ENCODE results near the gene PAX4. TPM values are rescaled to one million over a fixed set of nuclear protein-coding genes. Genes with fewer than 3 reads are reported as not detected.

PAX4 gene
- total RNA-seq, result not detected in 2 replicates

GRCh38 chr7:127618042-127618441 is at the start of gene PAX4:
TSS of gene PAX4 (minus strand) at chr7:127618142. CDS start at chr7:127615928, 2,214 bp downstream.
- intact Hi-C loops (cut with micrococcal nuclease), result no loop called here

- intact Hi-C loops (cut with micrococcal nuclease), result no loop called here
Observed at GRCh38 chr7:127667017-127667670, 49.2 kb upstream of the PAX4 start.

GRCh38 chr7:127666602-127667001 is 48.7 kb upstream of the PAX4 start:
- intact Hi-C loops (cut with micrococcal nuclease), result no loop called here

GRCh38 chr7:127665922-127666321 is 48.0 kb upstream of the PAX4 start:
- intact Hi-C loops (cut with micrococcal nuclease), result no loop called here

- intact Hi-C loops (cut with micrococcal nuclease), result no loop called here
Observed at GRCh38 chr7:127658970-127659630, 41.2 kb upstream of the PAX4 start.

GRCh38 chr7:127657500-127657899 is 39.6 kb upstream of the PAX4 start:
- intact Hi-C loops (cut with micrococcal nuclease), result no loop called here

- intact Hi-C loops (cut with micrococcal nuclease), result no loop called here
Observed at GRCh38 chr7:127655720-127656119, 37.8 kb upstream of the PAX4 start.

- intact Hi-C loops (cut with micrococcal nuclease), result no loop called here
Observed at GRCh38 chr7:127654404-127655394, 36.8 kb upstream of the PAX4 start.

- intact Hi-C loops (cut with micrococcal nuclease), result no loop called here
Observed at GRCh38 chr7:127653396-127653795, 35.5 kb upstream of the PAX4 start.

GRCh38 chr7:127652333-127653248 is 34.6 kb upstream of the PAX4 start:
- intact Hi-C loops (cut with micrococcal nuclease), result loop anchor here (1.0 kb wide), 3 partner anchors 64 to 380 kb away; partner anchors contain the start of genes ARF5 and ZNF800

GRCh38 chr7:127651556-127652332 is 33.8 kb upstream of the PAX4 start, which contains the start of gene SND1:
TSS of gene SND1 (plus strand) at chr7:127652194. CDS start at chr7:127652374, 180 bp downstream.
- intact Hi-C loops (cut with micrococcal nuclease), result loop anchor here (1.0 kb wide), 3 partner anchors 63 to 381 kb away; partner anchors contain the start of genes ARF5 and ZNF800

- intact Hi-C loops (cut with micrococcal nuclease), result no loop called here
Observed at GRCh38 chr7:127650847-127651555, 33.1 kb upstream of the PAX4 start.

GRCh38 chr7:127648986-127649385 is 31.0 kb upstream of the PAX4 start:
- intact Hi-C loops (cut with micrococcal nuclease), result no loop called here

GRCh38 chr7:127647636-127648035 is 29.7 kb upstream of the PAX4 start:
- intact Hi-C loops (cut with micrococcal nuclease), result no loop called here

- intact Hi-C loops (cut with micrococcal nuclease), result no loop called here
Observed at GRCh38 chr7:127644484-127644883, 26.5 kb upstream of the PAX4 start.

- intact Hi-C loops (cut with micrococcal nuclease), result no loop called here
Observed at GRCh38 chr7:127638197-127638596, 20.3 kb upstream of the PAX4 start.

GRCh38 chr7:127635659-127636285 is 17.8 kb upstream of the PAX4 start:
- intact Hi-C loops (cut with micrococcal nuclease), result no loop called here

- intact Hi-C loops (cut with micrococcal nuclease), result no loop called here
Observed at GRCh38 chr7:127632276-127632910, 14.5 kb upstream of the PAX4 start.

Measured in T-helper 2 cell treated with Interferon-gamma antibody and Interleukin-4, amounts not matched to agents 100 ng/mL and 5 ng/mL, for 36 hours (primary cell).